CMK (cell line): ENCODE measurements around the gene FEZ2.
A peak's percentile ranks its signal among the peaks of the same experiment; 100 is the strongest.
"Not testable (repeated sequence)": the region's sequence is repeated elsewhere in the genome, so short reads cannot be mapped to it uniquely, and the experiment has no call there.

Experiments used
- DNase-seq: peaks from one replicate; pipeline ENCODE4 v3.0.0-alpha.2; 2010; ENCODE audit warnings: low read depth

The FEZ2 gene

GRCh38 chr2:36597532-36598377 is at the start of gene FEZ2:
Gene FEZ2 (minus strand): TSS chr2:36598168. CDS start chr2:36598142, 26 bp downstream.
- peak; percentile 53 for DNase-seq

DNA sequence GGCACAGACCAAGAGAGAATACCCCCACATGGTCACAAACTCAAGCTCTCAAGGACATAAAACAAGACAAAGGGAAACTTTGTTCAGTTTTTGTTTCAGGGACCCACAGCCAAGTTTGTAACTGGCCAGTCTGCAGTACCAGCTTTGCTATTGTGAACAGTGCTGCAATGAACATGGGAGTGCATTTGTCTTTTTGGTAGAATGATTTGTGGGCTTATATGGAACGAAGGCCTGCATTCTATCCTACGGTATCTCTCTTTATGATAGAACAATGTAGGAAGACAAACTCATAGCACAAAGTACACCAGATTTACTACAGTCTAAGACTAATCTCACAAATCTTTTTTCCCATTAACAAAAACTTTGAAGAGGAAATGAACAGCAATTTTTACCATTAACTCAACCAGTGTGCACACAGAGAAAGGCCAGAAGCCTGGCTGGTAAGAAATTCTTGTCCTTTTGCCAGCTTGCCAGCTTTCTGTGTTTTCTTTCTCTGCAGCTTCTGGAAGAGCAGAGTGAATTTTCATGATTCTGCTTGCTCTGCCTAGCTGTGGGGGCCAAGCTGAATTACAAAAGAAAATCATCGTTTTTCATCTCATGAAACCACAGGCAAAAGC is 37.1 kb upstream of the FEZ2 start:
- no peak for DNase-seq

DNA sequence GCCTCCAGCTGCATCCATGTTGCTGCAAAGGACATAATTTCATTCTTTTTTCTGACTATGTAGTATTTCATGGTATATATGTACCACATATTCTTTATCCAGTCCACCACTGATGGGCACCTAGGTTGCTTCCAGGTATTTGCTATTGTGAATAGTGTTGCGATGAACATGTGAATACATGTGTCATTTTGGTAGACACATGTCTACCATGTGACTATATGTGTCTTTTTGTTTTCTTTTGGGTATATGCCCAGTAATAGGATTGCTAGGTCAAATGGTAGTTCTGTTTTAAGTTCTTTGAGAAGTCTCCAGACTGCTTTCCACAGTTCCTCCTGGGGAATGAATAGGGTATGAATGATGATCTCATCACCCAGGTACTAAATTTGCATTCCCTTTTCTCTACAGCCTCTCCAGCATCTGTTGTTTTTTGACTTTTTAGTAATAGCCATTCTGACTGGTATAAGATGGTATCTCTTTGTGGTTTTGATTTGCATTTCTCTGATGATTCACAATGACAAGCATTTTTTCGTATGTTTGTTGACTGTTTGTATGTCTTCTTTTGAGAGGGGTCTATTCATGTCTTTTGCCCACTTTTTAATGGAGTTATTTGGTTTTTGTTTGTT is 35.6 kb upstream of the FEZ2 start:
- DNase-seq = no peak

DNA sequence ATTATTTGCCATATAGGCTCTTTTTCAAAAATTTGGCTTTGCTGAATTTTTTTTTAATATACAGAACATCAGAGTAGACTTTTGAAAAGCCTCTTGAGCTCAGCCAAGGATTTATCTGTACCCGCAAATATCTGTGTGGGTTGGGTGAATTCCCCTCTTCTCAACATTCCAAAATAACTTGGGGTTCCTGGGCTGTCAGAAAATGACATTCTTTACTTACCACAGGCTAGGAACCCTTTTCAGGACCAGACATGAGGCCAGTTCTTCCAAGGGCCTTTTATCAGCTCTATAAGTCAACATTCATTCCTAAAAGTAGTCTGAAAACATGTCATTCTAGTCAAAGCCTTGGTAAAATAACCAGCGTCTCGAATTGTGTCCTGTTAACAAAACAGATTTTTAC is 28.8 kb upstream of the FEZ2 start:
- DNase-seq = no peak

DNA sequence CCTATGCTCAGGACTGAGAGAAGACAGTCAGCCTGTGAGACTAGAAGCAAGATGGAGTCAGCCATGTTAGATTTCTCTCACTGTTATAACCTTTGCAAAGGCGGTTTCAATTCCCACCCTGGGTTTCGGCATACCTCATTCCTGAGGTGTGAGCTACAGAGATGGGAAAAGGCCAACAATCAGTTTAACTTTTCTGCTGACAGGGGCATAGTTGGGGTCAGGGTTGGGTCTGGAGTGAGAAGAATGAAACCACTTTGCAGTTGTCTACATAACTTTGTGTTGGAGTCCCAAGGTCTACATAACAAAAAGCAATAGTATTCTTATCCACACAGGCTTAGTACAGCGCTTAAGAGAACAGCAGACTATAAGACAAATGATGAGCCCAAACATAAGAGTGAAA is 28.1 kb upstream of the FEZ2 start:
- DNase-seq = no peak

- no peak for DNase-seq
These were observed 27.3 kb upstream of the FEZ2 start for GRCh38 chr2:36625304-36625703.

DNA sequence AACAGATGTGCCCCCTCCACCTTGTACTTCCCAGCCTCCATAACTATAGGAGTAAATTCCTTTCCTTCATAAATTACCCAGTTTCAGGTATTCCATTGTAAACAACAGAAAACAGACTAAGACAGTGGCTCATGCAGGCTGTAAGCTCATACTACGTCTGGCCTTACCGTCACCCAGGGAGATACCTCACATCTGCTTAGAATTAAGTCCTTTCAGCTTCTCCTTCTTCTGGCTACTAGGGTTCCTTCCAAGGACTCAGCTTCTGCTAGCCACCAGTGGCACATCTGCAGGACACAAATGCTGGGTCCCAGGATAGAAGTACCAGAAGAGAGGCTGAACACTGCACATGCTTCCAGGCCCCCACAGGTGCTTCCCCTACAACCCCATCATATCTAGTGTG is 22.4 kb upstream of the FEZ2 start:
- no peak for DNase-seq

DNA sequence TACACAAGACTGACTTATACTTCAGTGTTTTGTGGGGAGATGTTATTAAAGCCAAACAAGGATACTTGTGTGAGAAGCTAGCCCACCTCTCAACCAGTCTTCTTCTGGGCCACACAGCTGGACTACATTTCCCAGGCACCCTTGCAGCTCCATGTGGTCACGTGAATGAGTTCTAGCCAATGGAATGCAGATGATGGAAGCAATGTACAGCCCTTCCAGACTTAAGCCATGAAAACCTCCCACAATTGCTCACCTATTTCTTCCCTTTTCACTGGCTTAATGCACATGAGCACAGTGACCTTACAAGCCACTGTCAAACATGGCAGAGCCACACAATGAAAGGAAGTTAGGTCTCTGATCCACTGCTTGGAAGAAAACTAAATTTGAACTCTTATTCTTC is 20.4 kb upstream of the FEZ2 start:
- peak; percentile 40 for DNase-seq

DNA sequence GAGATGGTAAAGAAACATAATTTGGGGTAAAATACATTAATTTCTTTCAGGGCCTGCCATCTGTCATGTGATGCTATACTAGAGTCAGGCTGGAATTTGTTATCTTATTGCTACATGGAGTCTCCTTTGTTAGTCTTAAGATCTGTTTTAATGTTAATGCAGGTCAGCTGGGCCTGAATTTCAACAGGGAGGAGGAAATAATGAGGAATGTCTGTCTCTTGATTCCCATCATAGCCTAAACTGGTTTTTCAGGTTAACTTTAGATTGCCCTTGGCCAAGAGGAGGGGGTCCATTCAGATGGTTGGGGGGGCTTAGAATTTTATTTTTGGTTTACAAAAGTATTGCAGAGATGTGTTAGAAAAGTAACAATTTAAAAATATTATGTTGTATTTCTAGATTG is 19.0 kb upstream of the FEZ2 start:
- DNase-seq = no peak

GRCh38 chr2:36615222-36615621 is 17.3 kb upstream of the FEZ2 start:
- DNase-seq = no peak

DNA sequence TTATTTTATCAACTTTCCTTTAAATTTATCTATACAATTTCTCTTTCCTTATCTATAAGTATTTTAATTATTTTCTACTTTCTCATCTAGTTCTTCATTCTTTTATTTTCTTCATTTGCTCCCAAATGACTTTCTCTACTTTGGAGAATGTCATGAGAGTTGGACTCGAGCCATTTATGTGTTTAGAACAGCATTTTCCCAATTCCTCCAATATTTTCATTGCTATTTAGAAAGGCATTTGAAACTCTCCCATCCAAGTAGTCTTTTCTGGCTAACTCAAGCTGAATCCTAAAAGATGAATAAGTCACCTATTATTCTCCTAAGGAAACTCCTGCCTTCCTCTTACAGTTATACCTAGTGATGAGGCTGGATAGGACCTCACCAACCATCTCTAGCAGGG is 15.8 kb upstream of the FEZ2 start:
- DNase-seq = no peak

DNA sequence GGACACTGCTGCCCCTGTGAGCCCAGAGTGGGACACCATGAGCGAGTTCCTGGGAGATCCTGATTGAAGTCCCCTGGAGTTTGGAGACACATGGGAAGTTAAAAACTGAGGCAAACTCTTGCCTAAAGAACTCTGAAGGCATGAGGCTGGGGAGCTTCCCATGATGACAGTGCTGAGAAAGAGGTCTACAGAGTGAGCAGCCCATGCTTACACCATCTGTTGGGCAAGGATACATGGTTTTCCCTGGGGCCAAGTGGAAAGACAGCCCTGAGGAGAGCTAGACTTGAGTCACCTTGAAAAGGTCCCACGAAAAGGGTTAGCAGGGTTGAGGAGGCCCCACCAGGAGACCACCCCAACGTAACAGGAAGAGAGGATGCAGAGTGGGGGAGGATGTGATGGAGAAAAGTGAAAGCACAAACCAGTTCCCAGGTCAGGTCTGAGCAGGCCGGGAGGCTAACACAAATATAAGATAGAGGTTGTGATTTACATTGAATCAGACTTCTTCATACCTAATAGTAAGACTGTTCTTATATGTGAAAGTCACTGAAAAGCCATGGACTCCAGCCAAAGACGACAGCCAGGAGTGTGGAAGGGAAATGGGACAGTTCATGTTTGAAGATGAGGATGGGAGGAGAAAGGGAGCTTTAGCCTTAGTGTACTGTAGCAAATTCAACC is 13.5 kb upstream of the FEZ2 start:
- no peak for DNase-seq

- DNase-seq = no peak
These were observed 11.5 kb upstream of the FEZ2 start for GRCh38 chr2:36609507-36609906.

GRCh38 chr2:36607947-36608346 is 10.0 kb upstream of the FEZ2 start:
- DNase-seq = no peak

DNA sequence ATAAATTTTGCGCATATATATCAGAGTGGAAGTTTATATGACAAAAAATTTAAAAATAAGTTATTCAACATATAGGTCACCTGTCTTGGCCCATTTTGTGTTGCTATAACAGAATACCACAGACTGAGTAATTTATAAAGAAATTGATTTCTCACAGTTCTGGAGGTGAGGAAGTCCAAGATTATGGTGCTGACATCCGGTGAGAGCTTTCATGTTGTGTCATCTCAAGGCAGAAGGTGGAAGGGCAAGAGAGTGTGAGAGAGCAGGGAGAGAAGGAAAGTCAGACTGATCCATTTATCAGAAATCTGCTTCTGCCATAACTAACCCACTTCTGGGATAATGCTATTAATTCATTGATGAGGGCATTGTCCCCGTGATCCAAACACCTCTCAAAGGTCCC is 9.0 kb upstream of the FEZ2 start:
- no peak for DNase-seq

DNA sequence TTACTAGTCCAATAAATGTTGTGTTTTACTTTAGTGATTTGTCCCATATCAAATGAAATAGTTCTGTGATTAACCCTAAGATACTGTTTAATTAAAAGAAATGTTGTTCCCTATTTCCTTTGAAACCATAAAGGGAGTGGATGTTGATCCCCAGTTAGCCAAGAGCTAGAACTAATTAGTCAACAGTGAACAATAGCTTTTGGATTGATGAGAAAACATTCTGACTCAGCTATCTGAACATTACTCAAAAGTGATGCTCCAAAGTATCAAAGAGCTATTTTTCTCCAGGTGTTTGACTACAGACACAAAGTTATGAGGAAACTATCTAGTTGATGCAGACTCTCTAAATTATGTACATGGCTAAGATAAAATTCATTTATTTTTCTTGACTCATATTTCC is 7.3 kb upstream of the FEZ2 start:
- no peak for DNase-seq

DNA sequence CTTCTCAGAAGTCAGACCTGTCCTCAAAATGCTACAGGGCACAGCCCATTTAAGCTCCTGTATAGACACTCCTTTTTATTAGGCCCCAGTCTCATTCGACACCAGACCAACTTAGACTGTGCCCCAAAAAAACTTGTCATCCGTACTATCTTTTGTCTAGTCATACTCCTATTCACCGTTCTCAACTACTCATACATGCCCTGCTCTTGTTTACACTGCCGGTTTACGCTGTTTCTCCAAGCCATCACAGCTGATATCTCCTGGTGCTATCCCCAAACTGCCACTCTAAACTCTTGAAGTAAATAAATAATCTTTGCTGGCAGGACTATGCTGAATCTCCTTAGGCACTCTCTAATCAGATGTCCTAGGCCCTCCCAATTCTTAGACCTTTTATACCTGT is 5.7 kb upstream of the FEZ2 start:
- not testable (repeated sequence) for DNase-seq

- no peak for DNase-seq
These were observed 901 bp downstream of the FEZ2 start for GRCh38 chr2:36597003-36597531.

GRCh38 chr2:36596397-36596796 is 1.6 kb downstream of the FEZ2 start:
- DNase-seq = no peak

DNA sequence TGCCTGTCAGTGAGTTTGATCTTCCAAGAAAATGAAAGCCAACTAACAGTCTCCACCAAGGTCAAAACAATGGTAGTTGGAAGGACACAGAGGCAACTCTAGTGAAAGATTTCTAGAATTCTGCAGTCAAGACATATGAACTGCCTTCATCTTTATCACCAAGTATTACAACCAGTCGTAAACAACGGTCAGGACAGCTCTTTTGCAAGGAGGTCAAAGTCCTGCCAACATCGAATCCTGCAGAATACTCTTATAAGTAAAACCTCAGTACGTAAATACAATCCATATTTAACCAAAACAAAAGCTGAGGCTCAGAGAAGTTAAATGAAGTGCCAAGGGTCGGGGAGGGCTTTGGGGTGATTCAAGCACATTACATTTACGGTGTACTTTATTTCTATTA is 3.1 kb downstream of the FEZ2 start:
- no peak for DNase-seq

DNA sequence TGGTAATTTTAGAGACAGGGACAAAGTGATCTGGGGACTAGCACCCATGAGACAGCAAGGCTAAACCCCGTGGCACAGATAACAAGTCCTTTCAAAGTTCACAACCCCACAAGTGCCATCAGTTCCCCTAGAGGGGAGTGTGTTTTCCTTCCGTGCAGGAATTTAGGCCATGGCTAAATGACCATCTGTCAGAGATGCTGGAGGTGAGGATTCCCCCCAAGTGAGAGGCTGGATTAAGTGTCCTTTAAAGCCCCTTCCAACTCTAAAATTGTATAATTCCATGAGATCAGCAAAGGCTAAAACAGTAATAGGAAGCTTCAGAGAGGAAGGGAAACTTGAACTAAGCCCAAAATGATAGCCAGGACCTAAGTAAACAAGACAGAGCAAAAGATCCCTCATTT is 8.7 kb downstream of the FEZ2 start:
- DNase-seq = no peak

DNA sequence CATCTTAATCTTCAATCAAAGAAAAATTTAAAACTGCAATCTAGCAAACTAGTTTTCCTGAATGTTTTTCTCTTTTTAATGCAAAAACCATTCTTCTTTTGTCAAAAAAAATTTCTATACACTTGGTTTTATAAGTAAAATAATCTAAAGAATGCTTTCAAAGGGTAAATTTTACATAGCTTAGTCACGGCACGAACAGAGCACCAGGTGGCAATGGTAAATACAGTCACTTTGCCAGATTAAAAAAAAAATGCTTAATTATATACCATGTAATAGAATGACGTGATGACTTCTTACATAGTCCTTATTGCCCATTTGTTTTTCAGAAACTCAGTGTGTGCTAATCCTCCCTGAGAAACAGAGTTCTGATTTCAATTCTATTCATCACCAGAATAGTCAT is 10.4 kb downstream of the FEZ2 start:
- no peak for DNase-seq

- DNase-seq = no peak
These were observed 10.9 kb downstream of the FEZ2 start for GRCh38 chr2:36587101-36587500.
